ENCODE measurements around the gene CD38. TPM values are rescaled to one million over a fixed set of nuclear protein-coding genes. Genes with fewer than 3 reads are reported as not detected.
A peak's percentile ranks its signal among the peaks of the same experiment; 100 is the strongest.

Gene CD38
- polyA plus RNA-seq, 1 donor (not counting 4 experiments of a cell fraction or from before 2014, with no cell fraction given): 0.08 TPM

DNA sequence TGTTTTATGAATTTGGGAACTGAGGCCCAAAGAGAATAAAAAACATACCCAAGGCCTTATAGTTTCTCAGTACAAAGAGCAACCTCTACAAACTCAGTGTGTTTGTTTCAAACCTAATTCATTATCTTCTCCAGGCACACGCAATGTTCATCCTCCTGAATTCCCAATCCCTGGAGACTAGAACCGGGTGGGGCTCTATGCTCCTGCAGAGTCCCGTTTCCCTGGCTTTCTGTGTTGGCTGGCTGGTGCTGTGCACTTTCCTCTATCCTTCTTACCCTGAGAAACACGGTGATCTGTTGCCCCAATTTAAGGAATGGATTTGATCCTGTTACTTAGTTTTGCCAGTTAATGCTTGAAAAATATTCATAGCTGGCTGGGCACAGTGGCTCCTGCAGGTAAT is 96.5 kb downstream of the CD38 start:
- peaks cover 10% of the 10 kb centered on the region for H3K9me3 ChIP-seq (ENCODE audit: control insufficient read depth, low read depth, low read length)
- no peak overlapping the region for H3K4me3 ChIP-seq (ENCODE audit: control insufficient read depth in 2 of 3, extremely low read depth in 1 of 3, insufficient read depth in 2 of 3, low read depth in 1 of 3, low read length in 3 of 3)
- FAIRE-seq (no peak), DNase-seq (ENCODE audit: low read depth, low spot score) (no peak)
- H4K20me1 ChIP-seq (ENCODE audit: control insufficient read depth, extremely low read depth, insufficient read depth, low read length): no peaks in the 10 kb centered on the region
- TF ChIP-seq, protein P1, sequence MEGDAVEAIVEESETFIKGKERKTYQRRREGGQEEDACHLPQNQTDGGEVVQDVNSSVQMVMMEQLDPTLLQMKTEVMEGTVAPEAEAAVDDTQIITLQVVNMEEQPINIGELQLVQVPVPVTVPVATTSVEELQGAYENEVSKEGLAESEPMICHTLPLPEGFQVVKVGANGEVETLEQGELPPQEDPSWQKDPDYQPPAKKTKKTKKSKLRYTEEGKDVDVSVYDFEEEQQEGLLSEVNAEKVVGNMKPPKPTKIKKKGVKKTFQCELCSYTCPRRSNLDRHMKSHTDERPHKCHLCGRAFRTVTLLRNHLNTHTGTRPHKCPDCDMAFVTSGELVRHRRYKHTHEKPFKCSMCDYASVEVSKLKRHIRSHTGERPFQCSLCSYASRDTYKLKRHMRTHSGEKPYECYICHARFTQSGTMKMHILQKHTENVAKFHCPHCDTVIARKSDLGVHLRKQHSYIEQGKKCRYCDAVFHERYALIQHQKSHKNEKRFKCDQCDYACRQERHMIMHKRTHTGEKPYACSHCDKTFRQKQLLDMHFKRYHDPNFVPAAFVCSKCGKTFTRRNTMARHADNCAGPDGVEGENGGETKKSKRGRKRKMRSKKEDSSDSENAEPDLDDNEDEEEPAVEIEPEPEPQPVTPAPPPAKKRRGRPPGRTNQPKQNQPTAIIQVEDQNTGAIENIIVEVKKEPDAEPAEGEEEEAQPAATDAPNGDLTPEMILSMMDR (optimal IDR thresholded peaks at IDR 0.05 in 1 of 3, IDR thresholded peaks at IDR 0.05 in 1 of 3, conservative IDR thresholded peaks at IDR 0.05 in 1 of 3; ENCODE audit: extremely low read depth in 1 of 3, insufficient read depth in 2 of 3, low read length in 3 of 3): no peak
- TF ChIP-seq EZH2 (IDR thresholded peaks at IDR 0.05; ENCODE audit: low read length): no peak
- H3K4me2 ChIP-seq (ENCODE audit: control insufficient read depth, extremely low read depth, insufficient read depth, low read depth, low read length): no peak overlapping the region
- no peak overlapping the region for H2AFZ ChIP-seq (ENCODE audit: control insufficient read depth, low read length)
- dilution Hi-C loops (cut with MboI; ENCODE audit: extremely low pct_ligation_motif_present, low sequenced_read_pairs): no loop called here
- H3K27ac ChIP-seq (ENCODE audit: control insufficient read depth, insufficient read depth, low read length): no peak overlapping the region
- H3K27me3 ChIP-seq (ENCODE audit: control insufficient read depth, extremely low read depth, insufficient read depth, low read length): no peaks in the 10 kb centered on the region
- no peaks in the 10 kb centered on the region for H3K36me3 ChIP-seq (ENCODE audit: control insufficient read depth in 2 of 2, extremely low read depth in 1 of 2, insufficient read depth in 2 of 2, low read length in 2 of 2)
- no peaks in the 10 kb centered on the region for H3K79me2 ChIP-seq (ENCODE audit: control insufficient read depth, insufficient read depth, low read length)
- no peaks in the 10 kb centered on the region for H3K9me1 ChIP-seq (ENCODE audit: control insufficient read depth, extremely low read depth, insufficient read depth, low read length)
- H3K4me1 ChIP-seq (ENCODE audit: control insufficient read depth, extremely low read depth, insufficient read depth, low read length): peaks cover 6% of the 10 kb centered on the region
- H3K9ac ChIP-seq (ENCODE audit: control insufficient read depth, extremely low read depth, insufficient read depth, low read length): no peak overlapping the region

- DNase-seq (ENCODE audit: low read depth, low spot score) (no peak), FAIRE-seq (peak; percentile 63)
- dilution Hi-C loops (cut with MboI; ENCODE audit: extremely low pct_ligation_motif_present, low sequenced_read_pairs): no loop called here
These were observed 97.7 kb downstream of the CD38 start for GRCh38 chr4:15875663-15876460.

More at GRCh38 chr4:15875663-15876460, 97.7 kb downstream of the CD38 start:
- no peaks in the 10 kb centered on the region for H3K9me1 ChIP-seq (ENCODE audit: control insufficient read depth, extremely low read depth, insufficient read depth, low read length)
- peaks cover 6% of the 10 kb centered on the region for H3K4me1 ChIP-seq (ENCODE audit: control insufficient read depth, extremely low read depth, insufficient read depth, low read length)
- no peak for TF ChIP-seq EZH2 (IDR thresholded peaks at IDR 0.05; ENCODE audit: low read length)
- TF ChIP-seq, protein P1 (optimal IDR thresholded peaks at IDR 0.05 in 1 of 3, IDR thresholded peaks at IDR 0.05 in 1 of 3, conservative IDR thresholded peaks at IDR 0.05 in 1 of 3; ENCODE audit: extremely low read depth in 1 of 3, insufficient read depth in 2 of 3, low read length in 3 of 3): no peak
- H3K4me2 ChIP-seq (ENCODE audit: control insufficient read depth, extremely low read depth, insufficient read depth, low read depth, low read length): no peak overlapping the region
- H3K9me3 ChIP-seq (ENCODE audit: control insufficient read depth, low read depth, low read length): peaks cover 10% of the 10 kb centered on the region
- no peaks in the 10 kb centered on the region for H3K27me3 ChIP-seq (ENCODE audit: control insufficient read depth, extremely low read depth, insufficient read depth, low read length)
- no peaks in the 10 kb centered on the region for H3K36me3 ChIP-seq (ENCODE audit: control insufficient read depth in 2 of 2, extremely low read depth in 1 of 2, insufficient read depth in 2 of 2, low read length in 2 of 2)
- H4K20me1 ChIP-seq (ENCODE audit: control insufficient read depth, extremely low read depth, insufficient read depth, low read length): no peaks in the 10 kb centered on the region
- no peak overlapping the region for H3K9ac ChIP-seq (ENCODE audit: control insufficient read depth, extremely low read depth, insufficient read depth, low read length)
- H3K79me2 ChIP-seq (ENCODE audit: control insufficient read depth, insufficient read depth, low read length): no peaks in the 10 kb centered on the region
- H3K4me3 ChIP-seq (ENCODE audit: control insufficient read depth in 2 of 3, extremely low read depth in 1 of 3, insufficient read depth in 2 of 3, low read depth in 1 of 3, low read length in 3 of 3): no peak overlapping the region
- peak overlapping the region; percentile 19 for H2AFZ ChIP-seq (ENCODE audit: control insufficient read depth, low read length)
- peak overlapping the region; percentile 4 for H3K27ac ChIP-seq (ENCODE audit: control insufficient read depth, insufficient read depth, low read length)

Data from keratinocyte (primary cell).